HG02938 (cell line): Measurements from ENCODE around the gene NT5M.

ENCODE experiments used
- ATAC-seq: cut with Tn5 transposase; IDR thresholded peaks from one replicate; pipeline ENCODE4 v1.9.1; 2021; ENCODE audit warnings: mild to moderate bottlenecking, moderate library complexity; ENCODE audit not compliant: unreplicated experiment

The NT5M gene

GRCh38 chr17:17388657-17389496 is 85.7 kb downstream of the NT5M start:
- ATAC-seq: no peak

- no peak for ATAC-seq
These were observed 88.6 kb downstream of the NT5M start for GRCh38 chr17:17391668-17392370.

DNA sequence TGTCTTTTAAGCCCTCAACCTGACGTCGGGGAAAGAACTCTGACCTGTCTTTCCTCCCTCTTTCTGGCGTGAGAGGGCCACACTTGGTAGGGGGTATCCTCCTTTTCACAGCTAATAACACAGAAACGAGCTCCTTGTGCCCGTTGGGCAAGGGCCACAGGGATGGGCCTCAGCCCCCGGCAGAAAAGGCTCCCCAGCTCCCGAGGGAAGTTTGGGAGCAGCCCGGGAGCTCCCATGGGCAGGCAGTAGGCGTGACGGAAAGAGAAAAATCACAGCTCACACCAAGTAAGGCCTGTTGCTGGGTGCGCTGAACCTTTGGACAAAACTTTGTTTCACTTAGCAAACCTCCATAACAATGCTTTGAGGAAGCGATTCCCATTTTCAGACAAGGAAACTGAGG is 90.8 kb downstream of the NT5M start:
- ATAC-seq: no peak

DNA sequence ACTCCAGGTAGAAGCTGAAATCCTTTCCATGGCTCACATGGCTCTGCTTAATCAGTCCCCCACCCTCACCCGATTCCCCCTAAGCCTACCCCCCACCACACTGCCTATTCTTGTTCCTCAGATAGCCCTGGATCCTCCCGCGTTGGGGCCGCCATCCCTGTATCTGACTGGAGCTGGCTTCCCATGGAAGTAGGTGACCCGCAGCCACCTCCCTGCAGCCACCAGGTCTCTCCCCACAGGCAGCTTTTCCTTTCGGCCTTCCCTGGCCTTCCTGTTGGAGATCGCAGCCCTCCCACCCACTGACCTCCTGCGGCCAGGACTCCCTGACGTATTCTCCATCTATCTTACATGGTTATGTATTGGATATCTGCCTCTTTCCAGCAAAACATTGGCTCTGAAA is 91.3 kb downstream of the NT5M start:
- no peak for ATAC-seq

DNA sequence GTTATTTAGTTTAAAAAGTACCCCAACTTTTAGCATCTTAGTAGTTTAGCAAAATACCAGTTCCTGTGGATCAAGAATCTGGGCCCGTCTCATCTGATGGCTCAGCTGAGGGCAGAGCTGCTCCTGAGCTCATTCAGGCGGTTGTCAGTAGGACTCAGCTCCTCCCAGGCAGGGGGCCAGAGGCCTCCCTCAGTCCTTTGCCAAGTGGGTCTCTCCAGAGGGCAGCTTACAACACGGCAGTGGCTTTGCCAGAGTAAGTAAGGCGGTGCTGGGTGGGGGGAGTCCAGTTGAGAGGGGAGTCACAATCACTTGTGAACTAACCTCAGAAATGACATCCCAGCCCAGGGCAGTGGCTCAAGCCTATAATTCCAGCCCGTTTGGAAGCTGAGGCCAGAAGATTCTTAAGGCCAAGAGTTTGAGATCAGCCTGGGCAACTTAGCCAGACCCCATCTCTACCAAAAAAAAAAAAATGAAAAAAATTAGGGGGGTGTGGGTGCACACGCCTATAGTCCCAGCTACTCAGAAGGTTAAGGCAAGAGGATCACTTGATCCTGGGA is 92.2 kb downstream of the NT5M start:
- no peak for ATAC-seq

DNA sequence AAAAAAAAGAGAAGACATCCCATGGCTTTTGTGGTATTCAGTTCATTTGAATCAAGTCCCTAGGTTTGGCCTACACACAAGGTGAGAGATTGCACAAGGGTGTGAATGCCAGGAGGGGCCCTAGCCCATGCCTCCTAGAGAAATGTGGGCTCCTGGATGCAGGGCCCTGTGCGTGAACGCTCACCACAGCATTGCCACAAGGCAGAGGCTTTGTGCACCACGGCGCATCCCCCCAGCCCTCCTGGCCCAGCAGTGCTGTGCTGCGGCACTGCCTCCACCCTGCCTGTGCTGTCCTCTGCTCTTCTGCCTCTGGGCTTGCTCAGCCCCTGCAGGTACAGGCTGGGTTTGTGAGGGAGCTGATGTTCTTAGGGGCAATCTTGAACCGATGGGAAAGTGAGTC is 92.7 kb downstream of the NT5M start:
- no peak for ATAC-seq
